Loucy (cell line): ENCODE measurements around the gene CLINT1.

Experiments
- H2AFZ ChIP-seq: fragments of 200-600 bp; sonication (generic); 2 replicates; pipeline ENCODE4 v1.6.0; 2016; ENCODE audit warnings: antibody characterized with exemption, mild to moderate bottlenecking, low read length, moderate library complexity
- H3F3A ChIP-seq: fragments of 200-600 bp; 2 replicates; pipeline ENCODE4 v1.6.0; 2016; ENCODE audit warnings: antibody characterized with exemption, low read depth, mild to moderate bottlenecking
- H3K27me3 ChIP-seq: fragments of 200-600 bp; sonication (generic); 2 replicates; pipeline ENCODE4 v1.6.1; 2014; ENCODE audit warnings: low read length, mild to moderate bottlenecking; ENCODE audit not compliant: insufficient read depth, poor library complexity, severe bottlenecking
- H3K36me3 ChIP-seq: fragments of 200-600 bp; sonication (generic); 2 replicates; pipeline ENCODE4 v1.6.1; 2016; ENCODE audit warnings: low read length; ENCODE audit not compliant: insufficient read depth
- H3K4me1 ChIP-seq: fragments of 200-600 bp; sonication (generic); 2 replicates; pipeline ENCODE4 v1.5.1; 2014; ENCODE audit warnings: low read length, mild to moderate bottlenecking; ENCODE audit not compliant: insufficient read depth, poor library complexity, severe bottlenecking
- H3K4me2 ChIP-seq: fragments of 200-600 bp; sonication (generic); 2 replicates; pipeline ENCODE4 v1.6.0; 2014; ENCODE audit warnings: antibody characterized with exemption, low read length, low read depth, mild to moderate bottlenecking; ENCODE audit not compliant: poor library complexity, severe bottlenecking
- H3K4me3 ChIP-seq: fragments of 200-600 bp; sonication (generic); 2 replicates; pipeline ENCODE4 v1.5.1; 2014; ENCODE audit warnings: low read length, mild to moderate bottlenecking, mixed read lengths; ENCODE audit not compliant: poor library complexity, severe bottlenecking
- H3K79me2 ChIP-seq: fragments of 200-600 bp; sonication (generic); 2 replicates; pipeline ENCODE4 v1.6.1; 2014; ENCODE audit warnings: low read length; ENCODE audit not compliant: insufficient read depth
- H3K9ac ChIP-seq: fragments of 200-600 bp; sonication (generic); 2 replicates; pipeline ENCODE4 v1.6.0; 2014; ENCODE audit warnings: mild to moderate bottlenecking, low read depth, low read length, moderate library complexity; ENCODE audit not compliant: poor library complexity, severe bottlenecking
- H3K9me2 ChIP-seq: fragments of 200-600 bp; sonication (generic); replicated peaks from 2 replicates; pipeline ENCODE4 v1.6.1; 2016; ENCODE audit warnings: low read depth, low read length, mixed read lengths
- H3K9me3 ChIP-seq: fragments of 200-600 bp; sonication (generic); 2 replicates; pipeline ENCODE4 v1.6.1; 2014; ENCODE audit warnings: mild to moderate bottlenecking, antibody characterized with exemption, low read length, low read depth; ENCODE audit not compliant: insufficient read depth
- H4K20me1 ChIP-seq: fragments of 200-600 bp; sonication (generic); 2 replicates; pipeline ENCODE4 v1.6.0; 2014; ENCODE audit warnings: antibody characterized with exemption, low read length, mild to moderate bottlenecking; ENCODE audit not compliant: insufficient read depth, poor library complexity, severe bottlenecking
- CTCF ChIP-seq: fragments of 200-600 bp; sonication (generic); conservative IDR thresholded peaks from 2 replicates; pipeline ENCODE4 v1.5.1; 2014; ENCODE audit warnings: mild to moderate bottlenecking, antibody characterized with exemption, low read length
- EZH2phosphoT487 ChIP-seq: fragments of 200-600 bp; IDR thresholded peaks from 2 replicates; pipeline ENCODE4 v1.6.1; 2018; ENCODE audit warnings: antibody characterized with exemption, mild to moderate bottlenecking, moderate library complexity, borderline replicate concordance

CLINT1 gene

GRCh38 chr5:157739388-157740228, 119.3 kb downstream of the CLINT1 start:
- H2AFZ ChIP-seq: no peak overlapping the region
- peaks cover 6% of the 10 kb centered on the region; the same call in 1 of the 2 replicates for H3K79me2 ChIP-seq
- H3K27me3 ChIP-seq: no peaks in the 10 kb centered on the region
- TF ChIP-seq EZH2phosphoT487 (no peak), CTCF (no peak)
- H3K4me3 ChIP-seq: no peak overlapping the region
- no peaks in the 10 kb centered on the region for H3K36me3 ChIP-seq
- no peak overlapping the region for H3K4me2 ChIP-seq
- H4K20me1 ChIP-seq: no peaks in the 10 kb centered on the region
- peaks cover 5% of the 10 kb centered on the region for H3K4me1 ChIP-seq
- no peaks in the 10 kb centered on the region for H3K9me2 ChIP-seq
- H3K9me3 ChIP-seq: no peaks in the 10 kb centered on the region
- H3K9ac ChIP-seq: no peak overlapping the region
- no peaks in the 10 kb centered on the region for H3F3A ChIP-seq

- H4K20me1 ChIP-seq: no peaks in the 10 kb centered on the region
- H3K4me1 ChIP-seq: no peaks in the 10 kb centered on the region
- H3K27me3 ChIP-seq: no peaks in the 10 kb centered on the region
- H3K4me3 ChIP-seq: no peak overlapping the region
- no peaks in the 10 kb centered on the region for H3F3A ChIP-seq
- H3K36me3 ChIP-seq: no peaks in the 10 kb centered on the region
- no peak for TF ChIP-seq CTCF
- TF ChIP-seq EZH2phosphoT487: no peak
- H3K4me2 ChIP-seq: no peak overlapping the region
- no peak overlapping the region for H2AFZ ChIP-seq
- no peaks in the 10 kb centered on the region for H3K79me2 ChIP-seq
- H3K9me2 ChIP-seq: no peaks in the 10 kb centered on the region
- H3K9ac ChIP-seq: no peak overlapping the region
- no peaks in the 10 kb centered on the region for H3K9me3 ChIP-seq
These were observed 123.0 kb downstream of the CLINT1 start for GRCh38 chr5:157735991-157736390.
